ENCODE data around the gene ERC2.

The ERC2 gene

GRCh38 chr3:55929154-55929869, 539.0 kb downstream of the ERC2 start:
- DNase-seq (ENCODE audit: low read depth in 2 of 2), result no peak

- no peak for DNase-seq (ENCODE audit: low read depth in 2 of 2)
These were observed 544.6 kb downstream of the ERC2 start for GRCh38 chr3:55923626-55924025.

- DNase-seq (ENCODE audit: low read depth in 2 of 2), result no peak
These were observed 545.1 kb downstream of the ERC2 start for GRCh38 chr3:55923207-55923606.

- DNase-seq (ENCODE audit: low read depth in 2 of 2), result no peak
These were observed 555.4 kb downstream of the ERC2 start for GRCh38 chr3:55912880-55913279.

- DNase-seq (ENCODE audit: low read depth in 2 of 2), result no peak
These were observed 557.0 kb downstream of the ERC2 start for GRCh38 chr3:55911266-55911665.

GRCh38 chr3:55910543-55910942, 557.7 kb downstream of the ERC2 start:
- no peak for DNase-seq (ENCODE audit: low read depth in 2 of 2)

- no peak for DNase-seq (ENCODE audit: low read depth in 2 of 2)
These were observed 558.9 kb downstream of the ERC2 start for GRCh38 chr3:55909373-55909772.

- DNase-seq (ENCODE audit: low read depth in 2 of 2), result no peak
These were observed 560.7 kb downstream of the ERC2 start for GRCh38 chr3:55907616-55908015.

GRCh38 chr3:55906896-55907295, 561.4 kb downstream of the ERC2 start:
- no peak for DNase-seq (ENCODE audit: low read depth in 2 of 2)

- no peak for DNase-seq (ENCODE audit: low read depth in 2 of 2)
These were observed 563.6 kb downstream of the ERC2 start for GRCh38 chr3:55904716-55905115.

- DNase-seq (ENCODE audit: low read depth in 2 of 2), result no peak
These were observed 564.6 kb downstream of the ERC2 start for GRCh38 chr3:55903680-55904079.

- DNase-seq (ENCODE audit: low read depth in 2 of 2), result no peak
These were observed 565.9 kb downstream of the ERC2 start for GRCh38 chr3:55902221-55902900.

GRCh38 chr3:55899887-55900286, 568.4 kb downstream of the ERC2 start:
- DNase-seq (ENCODE audit: low read depth in 2 of 2), result no peak

GRCh38 chr3:55897573-55898224, 570.6 kb downstream of the ERC2 start:
- DNase-seq (ENCODE audit: low read depth in 2 of 2), result no peak

GRCh38 chr3:55895897-55896566, 572.2 kb downstream of the ERC2 start:
- DNase-seq (ENCODE audit: low read depth in 2 of 2), result no peak

GRCh38 chr3:55894605-55895004, 573.7 kb downstream of the ERC2 start:
- DNase-seq (ENCODE audit: low read depth in 2 of 2), result no peak

- DNase-seq (ENCODE audit: low read depth in 2 of 2), result no peak
These were observed 575.1 kb downstream of the ERC2 start for GRCh38 chr3:55893045-55893664.

- DNase-seq (ENCODE audit: low read depth in 2 of 2), result no peak
These were observed 577.2 kb downstream of the ERC2 start for GRCh38 chr3:55891106-55891505.

- no peak for DNase-seq (ENCODE audit: low read depth in 2 of 2)
These were observed 579.9 kb downstream of the ERC2 start for GRCh38 chr3:55888282-55888885.

GRCh38 chr3:55885721-55886120, 582.5 kb downstream of the ERC2 start:
- no peak for DNase-seq (ENCODE audit: low read depth in 2 of 2)

- DNase-seq (ENCODE audit: low read depth in 2 of 2), result no peak
These were observed 583.6 kb downstream of the ERC2 start for GRCh38 chr3:55884491-55885285.

Data from stimulated activated CD8-positive, alpha-beta memory T cell treated with anti-CD3 and anti-CD28 coated beads, Interleukin-2, amount 100 ng/mL, for 1 hour (primary cell).